ENCODE results near the gene TMA7B.

Gene TMA7B

GRCh38 chr22:39952347-39952746, 7.8 kb upstream of the TMA7B start:
- no peak for DNase-seq (ENCODE audit: low read depth in 2 of 2)

GRCh38 chr22:39953101-39953500, 7.1 kb upstream of the TMA7B start:
- DNase-seq (ENCODE audit: low read depth in 2 of 2), result no peak

- DNase-seq (ENCODE audit: low read depth in 2 of 2), result no peak
These were observed 5.6 kb upstream of the TMA7B start for GRCh38 chr22:39954584-39955055.

GRCh38 chr22:39955675-39956074, 4.5 kb upstream of the TMA7B start:
- DNase-seq (ENCODE audit: low read depth in 2 of 2), result no peak

GRCh38 chr22:39956932-39957664, 3.1 kb upstream of the TMA7B start:
- no peak for DNase-seq (ENCODE audit: low read depth in 2 of 2)

- DNase-seq (ENCODE audit: low read depth in 2 of 2), result no peak
These were observed 2.0 kb upstream of the TMA7B start for GRCh38 chr22:39958009-39958711.

- DNase-seq (ENCODE audit: low read depth in 2 of 2), result no peak
These were observed 1.1 kb upstream of the TMA7B start for GRCh38 chr22:39958949-39959639.

GRCh38 chr22:39960791-39961746, 872 bp downstream of the TMA7B start:
- peak; percentile 22 to 39 for DNase-seq (ENCODE audit: low read depth in 2 of 2)

GRCh38 chr22:39962071-39962470, 1.9 kb downstream of the TMA7B start:
- no peak for DNase-seq (ENCODE audit: low read depth in 2 of 2)

- DNase-seq (ENCODE audit: low read depth in 2 of 2), result no peak
These were observed 5.6 kb downstream of the TMA7B start for GRCh38 chr22:39965748-39966147.

GRCh38 chr22:39966470-39966869, 6.3 kb downstream of the TMA7B start:
- DNase-seq (ENCODE audit: low read depth in 2 of 2), result no peak

- DNase-seq (ENCODE audit: low read depth in 2 of 2), result no peak
These were observed 7.1 kb downstream of the TMA7B start for GRCh38 chr22:39967103-39967829.

GRCh38 chr22:39967996-39968972, 8.1 kb downstream of the TMA7B start:
- DNase-seq (ENCODE audit: low read depth in 2 of 2), result no peak

- DNase-seq (ENCODE audit: low read depth in 2 of 2), result no peak
These were observed 10.5 kb downstream of the TMA7B start for GRCh38 chr22:39970742-39971141.

GRCh38 chr22:39972641-39973040, 12.4 kb downstream of the TMA7B start:
- DNase-seq (ENCODE audit: low read depth in 2 of 2), result no peak

GRCh38 chr22:39973656-39974055, 13.5 kb downstream of the TMA7B start:
- DNase-seq (ENCODE audit: low read depth in 2 of 2), result no peak

- no peak for DNase-seq (ENCODE audit: low read depth in 2 of 2)
These were observed 13.9 kb downstream of the TMA7B start for GRCh38 chr22:39974065-39974464.

- DNase-seq (ENCODE audit: low read depth in 2 of 2), result no peak
These were observed 18.9 kb downstream of the TMA7B start for GRCh38 chr22:39979048-39979447.

- DNase-seq (ENCODE audit: low read depth in 2 of 2), result no peak
These were observed 19.3 kb downstream of the TMA7B start for GRCh38 chr22:39979458-39979857.

GRCh38 chr22:39980596-39980995, 20.4 kb downstream of the TMA7B start:
- no peak for DNase-seq (ENCODE audit: low read depth in 2 of 2)

All from stimulated activated CD4-positive, alpha-beta T cell treated with anti-CD3 and anti-CD28 coated beads, Interleukin-1b, Interleukin-23, amount 100 ng/mL, for 4 hours (primary cell).